Measurements from ENCODE around the gene ZNF385C.

The ZNF385C gene

DNA sequence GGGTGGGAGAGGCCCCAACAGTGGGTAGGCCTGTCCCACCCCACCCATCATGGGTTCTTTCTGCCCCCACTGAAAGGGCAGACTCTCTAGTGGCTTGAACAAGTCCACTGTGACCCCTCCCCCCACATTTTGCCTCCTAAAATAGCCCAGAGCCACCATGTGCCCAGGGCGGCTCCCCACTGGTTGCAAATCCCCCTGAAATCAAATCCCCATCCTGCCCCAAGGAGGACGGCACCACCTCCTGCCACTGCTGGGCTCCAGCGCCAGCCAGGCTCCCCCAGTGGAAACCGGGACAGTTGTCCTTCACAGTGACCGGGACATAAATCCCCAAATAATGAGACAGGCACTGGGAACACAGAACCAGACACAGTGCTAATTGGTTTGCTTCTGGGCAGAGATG lies 20.5 kb downstream of the ZNF385C start:
- DNase-seq (ENCODE audit: low read depth) = no peak

DNA sequence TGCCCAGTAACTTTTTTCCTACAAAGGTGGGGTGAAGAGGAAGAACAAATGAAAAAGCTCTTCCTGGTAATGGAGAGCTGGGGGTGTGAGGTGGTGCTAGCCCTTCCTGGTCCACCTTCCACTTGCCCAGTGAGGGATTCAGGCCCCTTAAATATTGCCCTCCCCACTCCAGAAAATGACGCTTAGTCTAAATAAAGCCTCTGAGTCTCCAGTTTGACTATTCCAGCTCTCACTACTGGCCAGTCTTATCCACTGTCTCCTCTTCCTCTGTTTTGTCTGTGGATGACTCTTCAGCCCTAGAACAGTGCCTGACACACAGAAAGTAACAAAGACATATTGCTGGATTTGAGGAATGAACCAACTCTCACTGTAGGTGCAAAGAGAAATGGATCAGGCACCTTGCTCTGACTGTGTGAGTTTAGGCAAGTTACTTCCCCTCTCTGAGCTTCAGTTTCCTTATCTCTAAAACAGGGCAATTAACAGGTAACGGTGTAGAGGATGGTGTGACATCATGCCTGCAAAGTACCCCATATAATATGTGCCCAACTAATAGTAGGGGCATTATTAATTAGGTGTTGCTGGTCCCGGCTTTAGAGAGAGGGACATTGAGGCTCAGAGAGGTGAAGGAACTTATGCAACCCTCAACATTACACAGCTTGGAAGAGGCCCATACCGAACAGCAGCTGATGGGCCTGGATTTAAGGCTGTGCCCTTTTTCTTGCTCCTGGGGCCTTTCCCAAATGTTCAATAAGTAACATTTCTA lies 21.3 kb downstream of the ZNF385C start:
- no peak for DNase-seq (ENCODE audit: low read depth)

DNA sequence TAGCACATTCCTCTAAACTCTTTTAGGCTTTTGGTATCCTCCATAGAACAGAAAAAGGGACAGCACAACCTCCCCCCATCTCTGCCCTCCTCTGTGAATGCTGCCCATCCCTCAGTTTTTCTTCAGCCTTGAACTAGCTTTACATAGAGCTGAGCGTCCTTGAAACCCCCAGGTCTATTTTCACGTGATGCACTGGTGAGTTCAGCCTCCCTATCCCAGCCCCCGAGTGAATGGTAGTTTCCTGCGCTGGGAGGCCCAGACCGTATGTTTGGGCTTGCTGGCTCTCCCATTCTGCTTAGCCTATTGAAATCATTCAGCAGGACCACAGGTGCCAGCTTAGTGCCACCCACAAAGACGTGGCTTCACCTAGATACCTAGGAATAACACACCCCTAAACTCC lies 22.5 kb downstream of the ZNF385C start:
- DNase-seq (ENCODE audit: low read depth) = no peak

DNA sequence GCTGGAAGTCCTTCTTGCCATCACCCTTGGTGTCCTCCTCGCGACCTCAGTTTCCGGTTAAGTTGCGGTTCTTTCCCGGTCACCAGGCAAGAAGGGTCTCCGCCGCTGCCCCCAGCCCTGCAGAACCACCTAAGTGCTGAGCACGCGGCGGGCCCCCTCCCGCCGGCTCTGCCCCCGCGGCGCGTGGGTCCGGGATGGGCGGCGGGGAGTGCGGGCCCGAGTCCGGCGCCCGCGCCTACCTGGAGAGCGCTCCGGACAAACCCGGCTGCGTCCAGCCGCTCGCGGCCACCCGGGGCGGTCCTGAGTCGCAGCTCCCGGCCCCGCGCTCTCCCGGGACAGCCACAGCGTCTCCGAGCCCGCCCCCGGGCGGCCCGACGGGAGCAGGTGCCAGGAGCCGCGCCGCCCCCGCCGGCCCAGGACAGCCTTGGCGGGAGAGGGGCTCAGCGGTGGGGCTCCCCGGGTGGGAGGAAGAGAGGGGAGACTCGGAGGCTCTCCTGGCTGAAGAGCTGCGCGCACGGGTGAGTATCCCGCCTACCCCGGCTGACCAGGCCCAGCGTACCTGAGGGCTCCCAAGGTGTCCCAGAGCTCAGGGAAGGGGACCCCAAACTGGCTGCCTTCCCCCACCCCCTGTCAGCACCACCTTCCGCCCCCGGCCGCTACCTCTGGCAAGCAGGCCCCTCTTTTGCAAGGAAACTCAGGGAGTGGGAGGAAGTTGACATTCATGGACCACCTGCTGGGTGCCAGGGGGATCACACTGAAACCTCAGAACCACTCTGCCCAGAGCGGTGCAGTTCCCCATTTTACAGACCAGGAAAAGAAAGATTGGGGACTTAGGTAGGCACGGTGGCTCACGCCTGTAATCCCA lies 25.7 kb downstream of the ZNF385C start:
- no peak for DNase-seq (ENCODE audit: low read depth)

DNA sequence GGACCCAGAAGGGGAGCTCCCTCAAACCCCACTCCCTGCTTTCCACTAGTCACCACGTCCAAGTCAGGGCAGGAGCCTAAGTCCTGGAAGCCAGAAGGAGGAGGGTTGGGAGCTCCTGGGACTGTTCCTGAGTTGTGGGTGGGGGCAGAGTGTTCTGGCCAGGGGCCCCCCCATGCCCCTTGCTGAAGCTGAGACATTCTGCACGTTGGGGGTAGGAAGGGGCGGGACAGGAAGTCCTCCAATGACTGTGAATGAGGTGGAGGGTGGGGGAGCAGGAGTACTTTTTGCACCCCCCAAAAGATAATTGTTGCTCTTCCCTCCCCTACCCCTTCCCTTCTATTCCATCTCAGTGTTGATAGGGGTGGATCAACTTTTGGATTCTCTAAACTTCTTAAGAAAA lies 26.5 kb downstream of the ZNF385C start:
- no peak for DNase-seq (ENCODE audit: low read depth)

DNA sequence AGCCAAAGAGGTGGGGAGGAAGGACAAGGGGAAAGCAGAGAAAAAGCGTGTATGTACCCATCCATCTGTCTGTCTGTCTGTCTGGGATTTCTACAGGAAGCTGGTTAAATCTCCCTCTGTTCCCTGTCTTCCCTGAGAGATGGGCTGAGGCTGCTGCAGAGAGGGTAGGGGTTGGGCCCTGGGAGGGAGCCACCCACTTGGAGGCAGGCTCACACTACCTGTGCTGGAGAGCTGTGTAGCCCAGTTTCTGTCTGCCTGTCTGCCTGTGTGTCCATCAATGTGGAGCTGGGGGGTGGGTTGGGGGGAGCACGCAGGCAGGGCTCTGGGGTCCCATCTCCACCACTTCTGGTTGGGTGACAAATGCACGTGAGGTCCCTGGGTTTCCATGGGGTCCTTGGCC lies 29.3 kb downstream of the ZNF385C start:
- DNase-seq (ENCODE audit: low read depth) = no peak

DNA sequence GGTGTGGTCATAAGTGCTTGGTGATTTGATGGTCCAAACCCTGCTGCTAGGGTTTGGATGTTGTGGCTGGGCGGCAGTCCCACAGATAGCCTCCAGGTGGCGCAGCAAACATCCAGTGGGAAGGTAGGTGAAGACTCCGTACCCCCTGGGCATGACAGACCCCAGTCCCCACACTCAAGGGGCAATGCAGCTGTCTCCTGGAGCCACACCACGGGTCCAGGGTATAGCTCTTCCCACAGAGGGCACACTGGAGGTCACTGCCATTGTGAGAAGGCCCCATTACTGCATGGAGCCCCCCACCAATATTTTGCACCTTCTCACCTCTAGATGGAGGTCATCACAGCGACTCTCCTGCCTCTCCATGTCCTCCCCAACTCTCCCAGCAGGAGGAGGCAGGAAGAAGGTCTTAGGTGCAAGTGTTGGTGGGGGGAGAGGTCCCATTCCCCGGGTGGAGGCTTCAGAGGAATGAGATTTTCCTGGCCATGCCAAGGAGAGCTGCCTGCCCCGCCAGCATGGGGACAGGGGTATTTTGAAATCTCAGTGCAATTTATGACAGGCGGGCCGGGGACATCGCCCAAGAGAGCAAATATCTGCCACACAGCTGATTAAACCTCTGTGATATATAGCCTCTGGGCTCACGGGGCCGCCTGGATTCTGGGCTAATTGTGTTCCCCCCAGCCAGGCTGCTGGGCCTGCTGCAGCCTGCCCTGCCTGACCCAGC lies 30.7 kb downstream of the ZNF385C start:
- DNase-seq (ENCODE audit: low read depth) = peak; percentile 10

DNA sequence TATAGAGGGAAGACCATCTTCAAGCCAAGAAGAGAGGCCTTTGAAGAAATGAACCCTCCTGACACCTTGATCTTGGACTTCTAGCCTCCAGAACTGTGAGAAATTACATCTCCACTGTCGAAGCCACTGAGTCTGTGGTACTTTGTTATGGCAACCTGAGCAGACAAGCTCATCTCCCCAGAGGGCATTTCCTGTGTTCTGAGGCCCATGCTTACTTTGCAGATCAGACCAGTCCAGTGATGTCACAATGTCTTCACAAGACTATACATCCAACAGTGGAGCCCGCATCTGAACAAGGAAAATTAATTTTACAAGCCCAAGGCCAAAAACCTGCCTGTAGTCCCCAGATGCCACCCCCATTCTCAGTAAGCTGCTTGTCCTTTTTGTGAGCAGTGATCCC lies 33.1 kb downstream of the ZNF385C start:
- DNase-seq (ENCODE audit: low read depth) = no peak

DNA sequence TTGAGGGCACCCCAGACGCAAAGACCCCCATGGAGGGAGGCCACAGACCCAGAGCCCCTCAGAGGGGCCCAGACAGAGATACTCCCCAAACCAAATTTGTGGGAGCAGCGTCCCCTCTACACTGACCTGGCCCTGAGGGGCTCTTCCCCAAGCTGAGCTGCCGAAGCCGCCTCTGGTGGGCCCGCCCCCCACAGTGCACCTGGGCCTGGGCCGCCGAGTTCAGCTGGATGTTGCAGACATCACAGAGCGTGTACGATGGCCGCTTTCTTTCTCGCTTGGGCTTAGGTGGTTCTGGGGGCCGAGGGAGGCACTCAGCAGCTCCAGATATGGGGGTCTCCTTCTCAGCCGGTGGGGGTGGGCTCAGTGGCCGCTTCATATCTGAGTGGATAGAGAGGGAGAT lies 35.6 kb downstream of the ZNF385C start:
- no peak for DNase-seq (ENCODE audit: low read depth)

DNA sequence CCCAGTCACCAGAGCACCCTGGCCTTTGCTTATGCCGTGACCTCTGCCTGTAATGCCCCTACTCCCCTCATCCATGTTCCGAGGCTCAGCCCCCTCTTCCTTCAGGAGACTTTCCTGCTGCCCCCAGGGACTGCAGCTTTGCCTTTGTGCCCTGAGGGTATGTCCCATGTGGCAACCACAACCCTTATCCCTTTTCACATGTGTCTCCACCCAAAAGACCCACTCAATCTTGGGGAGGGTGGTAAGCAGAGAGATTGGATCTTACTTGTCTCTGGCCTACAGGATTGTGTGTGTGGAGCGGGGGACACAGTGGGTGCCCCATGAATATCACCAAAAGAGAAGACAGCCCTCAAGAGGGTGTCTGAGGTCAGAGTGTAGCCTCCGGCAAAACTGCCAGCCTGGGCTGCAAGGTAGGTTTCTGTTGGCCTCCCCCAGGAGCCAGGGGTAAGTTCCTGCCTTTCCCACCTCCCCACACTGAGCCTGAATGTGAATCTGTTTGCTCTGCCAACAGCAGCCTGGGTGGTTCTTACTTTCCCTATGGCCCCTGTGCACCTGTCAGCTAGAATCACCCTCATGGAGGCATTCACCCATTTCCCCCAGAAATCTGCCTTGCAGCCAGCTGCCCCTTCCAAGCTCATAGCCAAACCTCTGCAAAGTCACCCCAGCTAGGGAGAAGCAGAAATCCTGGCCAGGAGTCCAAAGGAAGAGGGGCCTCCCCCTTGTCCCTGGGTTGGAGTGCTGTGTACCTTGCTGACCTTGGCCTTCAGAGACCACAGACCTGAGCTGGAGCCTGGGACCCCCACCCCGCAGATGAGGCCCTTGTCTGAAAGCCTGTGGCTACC lies 36.4 kb downstream of the ZNF385C start:
- no peak for DNase-seq (ENCODE audit: low read depth)

DNA sequence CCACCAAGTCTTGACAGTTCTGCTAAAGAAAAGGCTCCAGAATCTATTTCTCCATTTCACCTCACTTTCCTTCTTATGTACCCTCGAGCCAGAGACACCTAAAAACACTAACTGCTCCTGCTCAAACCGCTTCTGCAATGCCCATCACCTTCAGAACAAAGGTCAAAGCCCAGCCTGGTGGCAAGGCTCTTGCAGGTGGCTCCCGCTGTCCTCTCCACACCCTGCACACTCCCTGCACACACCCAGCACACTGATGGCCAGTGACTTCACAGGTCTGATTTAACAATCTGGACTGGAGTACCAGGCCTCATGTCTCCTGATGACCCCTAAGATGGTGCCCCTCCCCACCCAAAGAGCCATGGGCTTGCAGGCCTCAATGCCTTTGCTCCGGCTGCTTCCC lies 38.0 kb downstream of the ZNF385C start:
- DNase-seq (ENCODE audit: low read depth) = no peak

DNA sequence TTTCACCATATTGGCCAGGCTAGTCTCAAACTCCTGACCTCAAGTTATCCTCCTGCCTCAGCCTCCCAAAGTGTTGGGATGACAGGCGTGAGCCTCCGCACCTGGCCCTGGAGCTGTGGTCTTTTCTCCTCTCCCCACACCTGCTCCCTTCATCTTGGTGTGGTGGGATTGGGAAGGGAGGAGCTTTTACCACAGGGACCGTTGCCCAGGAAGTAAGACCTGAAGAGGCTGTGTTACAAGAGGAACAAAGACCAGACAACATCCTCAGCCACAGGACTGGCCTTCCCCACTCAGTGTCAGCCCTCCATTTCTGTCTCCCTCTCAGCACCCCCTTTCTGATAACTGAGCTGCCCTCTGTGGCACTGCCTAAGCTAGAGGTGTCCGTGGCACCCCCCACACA lies 38.5 kb downstream of the ZNF385C start:
- DNase-seq (ENCODE audit: low read depth) = no peak

DNA sequence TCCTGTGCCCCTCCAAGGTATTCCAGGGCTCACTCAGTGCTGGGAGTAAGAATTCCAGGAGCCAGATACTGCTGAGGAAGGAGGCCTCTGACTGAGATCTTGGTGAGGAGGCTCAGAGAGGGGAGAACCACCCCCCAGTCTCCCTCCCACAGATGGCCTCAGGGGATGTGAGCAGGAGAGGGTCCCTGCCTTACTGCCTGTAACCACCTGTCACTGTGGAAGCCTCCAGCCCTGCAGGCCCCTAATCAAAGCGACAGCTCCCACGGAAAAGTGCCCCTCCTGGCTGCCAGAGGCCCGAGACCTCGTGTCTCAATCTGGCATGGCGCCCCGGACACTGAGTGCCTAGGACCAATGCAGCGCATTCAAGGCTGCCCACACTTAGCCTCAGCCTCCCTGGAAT lies 40.2 kb downstream of the ZNF385C start:
- no peak for DNase-seq (ENCODE audit: low read depth)

DNA sequence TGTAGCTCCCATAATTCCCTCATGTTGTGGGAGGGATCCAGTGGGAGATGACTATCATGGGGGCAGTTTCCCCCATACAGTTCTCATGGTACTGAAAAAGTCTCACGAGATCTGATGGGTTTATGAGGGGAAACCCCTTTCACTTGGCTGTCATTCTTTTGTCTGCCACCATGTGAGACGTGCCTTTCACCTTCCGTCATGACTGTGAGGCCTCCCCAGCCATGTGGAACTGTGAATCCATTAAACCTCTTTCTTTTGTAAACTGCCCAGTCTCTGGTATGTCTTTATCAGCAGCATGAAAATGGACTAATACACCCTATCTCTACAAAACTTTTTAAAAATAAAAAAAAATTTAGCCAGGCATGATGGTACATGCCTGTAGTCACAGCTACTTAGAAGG lies 41.6 kb downstream of the ZNF385C start:
- DNase-seq (ENCODE audit: low read depth) = no peak

DNA sequence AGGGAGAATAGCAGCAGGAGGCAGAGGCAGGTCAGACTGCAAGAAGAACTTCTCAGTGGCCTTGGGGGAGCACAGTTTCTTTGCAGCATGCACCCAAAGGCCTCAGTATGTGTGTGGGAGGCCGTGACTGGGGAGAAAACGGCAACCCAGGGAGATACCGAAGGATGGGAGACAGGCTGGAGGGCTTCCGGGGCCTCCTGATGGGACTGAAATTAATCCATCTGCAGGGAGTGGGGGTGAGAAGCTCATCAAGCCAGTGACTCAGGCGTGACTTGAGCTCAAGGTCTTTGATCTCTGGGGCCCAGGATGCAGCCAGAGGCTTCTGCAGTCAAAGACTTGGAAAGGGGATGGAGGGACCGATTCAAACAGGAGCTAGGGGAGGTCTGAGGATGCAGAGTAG lies 42.8 kb downstream of the ZNF385C start:
- DNase-seq (ENCODE audit: low read depth) = no peak

DNA sequence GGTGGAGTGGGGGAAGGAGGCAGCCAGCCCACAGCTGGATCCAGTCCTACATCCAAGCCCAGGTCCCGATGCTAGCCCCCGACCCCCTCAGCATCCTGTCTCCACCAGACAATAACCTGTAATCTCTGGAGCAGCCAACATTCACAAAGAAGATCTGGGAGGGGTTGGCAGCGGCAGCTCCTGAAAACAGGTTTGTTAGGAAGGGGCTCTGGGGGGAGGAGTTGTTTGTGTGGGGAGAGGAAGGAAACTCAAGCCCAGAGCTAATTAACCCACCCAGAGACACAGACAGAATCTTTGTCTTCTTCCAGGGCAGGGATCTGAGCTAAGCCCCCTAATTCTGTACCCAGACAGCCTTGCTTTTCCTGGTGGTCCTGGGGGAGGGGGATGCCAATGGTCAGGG lies 43.2 kb downstream of the ZNF385C start:
- DNase-seq (ENCODE audit: low read depth) = no peak

DNA sequence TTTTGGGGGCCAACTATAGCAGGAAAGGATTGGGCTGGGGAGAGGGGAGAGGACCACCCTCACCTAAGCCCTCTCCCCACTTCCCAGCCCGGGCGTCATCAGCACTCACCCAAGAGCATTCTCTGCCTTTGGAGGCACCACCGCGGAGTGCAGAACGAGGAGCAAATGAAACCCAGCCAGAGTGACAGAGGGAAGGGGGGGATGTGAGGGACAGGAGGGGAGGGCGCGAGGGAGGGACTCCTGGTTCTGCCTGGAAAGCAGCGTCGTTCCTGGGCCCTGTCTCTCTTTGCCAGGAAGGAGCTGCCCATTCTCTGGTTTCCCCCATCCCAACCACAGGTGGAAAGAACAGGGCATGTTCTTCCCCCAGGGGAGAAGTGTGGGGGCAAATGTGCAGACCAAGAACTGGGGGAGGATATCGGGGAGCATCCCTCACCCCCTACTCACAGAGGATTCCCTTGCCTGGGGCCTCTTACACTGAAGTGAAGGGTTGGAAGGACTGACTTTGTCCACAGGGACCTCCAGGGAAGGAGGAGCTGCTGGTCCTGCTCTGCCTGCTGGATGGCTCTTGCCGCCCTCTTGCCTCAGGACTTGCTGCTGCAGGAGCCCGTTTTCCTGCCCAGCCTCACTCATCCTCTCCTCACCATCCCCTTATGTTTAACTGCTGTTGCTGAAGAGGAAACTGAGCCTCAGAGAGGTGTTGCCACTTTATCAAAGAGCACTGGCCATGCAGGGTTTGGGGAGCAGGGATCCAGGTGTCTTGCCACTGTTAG lies 44.4 kb downstream of the ZNF385C start:
- no peak for DNase-seq (ENCODE audit: low read depth)

DNA sequence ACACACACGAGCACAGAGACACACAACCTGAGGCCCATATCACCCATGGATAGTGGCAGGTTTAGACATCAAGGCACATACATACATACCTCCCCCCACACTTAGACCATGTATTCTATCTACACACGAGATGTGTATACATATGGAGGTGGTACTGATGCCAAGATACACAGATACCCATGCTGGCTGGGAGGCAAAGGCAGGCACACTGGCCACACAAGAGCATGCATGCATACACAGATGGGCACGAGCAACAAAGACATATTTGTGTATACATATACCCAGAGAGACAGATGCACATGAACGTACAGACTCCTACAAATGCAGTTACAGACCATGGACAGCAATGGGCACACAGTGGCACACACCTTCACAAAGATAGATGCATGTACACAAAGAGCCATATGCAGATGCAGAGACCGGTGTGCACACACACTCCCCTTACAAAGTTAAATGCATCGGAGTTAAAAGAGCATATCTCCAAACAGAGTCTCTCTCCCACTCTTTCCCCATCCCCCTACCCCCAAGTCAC lies 45.9 kb downstream of the ZNF385C start:
- no peak for DNase-seq (ENCODE audit: low read depth)

DNA sequence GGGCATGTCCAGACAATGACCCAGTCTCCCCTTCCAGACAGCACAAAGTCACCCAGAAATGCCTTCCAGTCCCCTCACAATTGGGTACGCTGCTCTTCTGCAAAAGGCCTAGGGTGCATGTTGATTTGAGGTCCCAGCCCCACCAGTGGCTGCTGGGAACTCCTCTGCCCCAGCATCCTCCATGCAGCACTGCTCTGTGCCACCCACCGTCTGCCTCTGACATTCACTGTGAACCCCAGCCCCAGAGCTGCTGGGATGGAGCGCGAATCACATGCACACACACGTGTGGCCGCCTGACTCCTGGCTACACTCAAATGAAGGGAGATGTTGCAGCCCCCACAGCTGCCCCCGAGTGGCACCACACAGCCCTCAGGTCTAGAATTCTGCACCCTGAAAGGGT lies 46.6 kb downstream of the ZNF385C start:
- DNase-seq (ENCODE audit: low read depth) = no peak

DNA sequence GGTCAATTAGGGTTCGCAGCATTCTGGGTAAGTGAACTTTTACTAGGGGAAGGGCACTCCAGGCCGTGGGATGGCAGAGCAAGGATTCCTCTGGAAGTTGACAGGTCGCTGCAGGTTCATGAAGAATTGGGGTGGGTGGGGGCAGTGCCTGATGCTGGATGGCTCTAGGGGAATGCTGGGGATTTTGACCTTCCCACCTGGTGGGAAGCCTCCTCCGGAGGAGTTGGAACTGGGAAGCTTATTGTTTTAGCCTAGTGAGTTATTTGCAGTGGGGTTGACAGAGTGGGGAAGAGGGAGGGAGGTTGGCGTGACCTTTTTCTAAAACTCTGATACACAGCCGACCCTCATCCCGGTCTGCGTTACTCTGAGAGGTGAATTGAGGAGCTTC lies 47.3 kb downstream of the ZNF385C start:
- DNase-seq (ENCODE audit: low read depth) = no peak

All from GM04504 (cell line).